COR-L47 (cell line): ENCODE measurements around the gene WHRN.

Experiments
- DNase-seq: peaks from one replicate; lab custom pipeline; 2025; lab: John Stamatoyannopoulos, UW

WHRN gene

DNA sequence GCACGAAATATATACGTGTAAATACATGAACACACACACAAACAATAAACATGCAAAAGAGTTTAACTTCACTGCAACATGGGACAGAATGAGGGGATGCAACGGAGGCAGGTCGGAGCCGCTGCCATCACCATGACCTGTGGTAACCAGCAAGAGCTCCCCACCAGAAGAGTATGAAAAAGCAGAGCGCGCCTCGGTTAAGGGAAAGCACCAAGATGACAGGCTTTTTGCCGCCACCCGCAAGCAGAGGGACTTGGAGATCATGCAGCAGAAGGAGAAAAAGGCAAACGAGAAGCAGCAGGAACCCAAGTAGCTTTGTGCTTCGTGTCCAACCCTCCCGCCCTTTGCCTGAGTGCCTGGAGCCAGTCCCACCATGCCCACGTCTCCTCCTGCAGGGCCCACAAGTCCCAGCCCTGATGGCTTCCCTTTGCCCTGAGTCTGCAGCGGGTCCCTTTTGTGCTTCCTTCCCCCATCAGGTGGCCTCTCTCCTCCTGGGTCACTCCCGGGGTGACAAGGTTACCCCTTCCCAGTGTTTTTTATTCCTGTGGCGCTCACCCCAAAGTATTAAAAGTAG, 13.8 kb downstream of the WHRN start:
- no peak for DNase-seq

DNA sequence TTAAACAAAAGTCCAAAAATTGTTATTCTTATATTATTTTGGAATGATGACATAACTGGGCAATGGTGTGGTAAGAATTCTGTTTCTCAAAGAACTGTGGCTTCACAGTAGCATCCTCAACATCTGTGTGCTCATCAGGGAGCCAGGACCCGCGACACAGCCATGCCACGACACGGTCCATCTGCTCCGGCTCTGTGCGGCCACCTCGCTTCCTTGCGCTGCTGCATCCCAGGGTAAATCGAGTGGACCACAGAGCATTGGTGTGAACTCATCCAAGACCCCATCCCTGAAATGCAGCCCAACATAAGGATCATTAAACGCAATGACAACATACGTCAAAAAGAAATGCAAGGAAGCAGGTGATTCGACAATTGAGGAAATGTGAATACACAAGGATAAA, 15.3 kb downstream of the WHRN start:
- no peak for DNase-seq

DNA sequence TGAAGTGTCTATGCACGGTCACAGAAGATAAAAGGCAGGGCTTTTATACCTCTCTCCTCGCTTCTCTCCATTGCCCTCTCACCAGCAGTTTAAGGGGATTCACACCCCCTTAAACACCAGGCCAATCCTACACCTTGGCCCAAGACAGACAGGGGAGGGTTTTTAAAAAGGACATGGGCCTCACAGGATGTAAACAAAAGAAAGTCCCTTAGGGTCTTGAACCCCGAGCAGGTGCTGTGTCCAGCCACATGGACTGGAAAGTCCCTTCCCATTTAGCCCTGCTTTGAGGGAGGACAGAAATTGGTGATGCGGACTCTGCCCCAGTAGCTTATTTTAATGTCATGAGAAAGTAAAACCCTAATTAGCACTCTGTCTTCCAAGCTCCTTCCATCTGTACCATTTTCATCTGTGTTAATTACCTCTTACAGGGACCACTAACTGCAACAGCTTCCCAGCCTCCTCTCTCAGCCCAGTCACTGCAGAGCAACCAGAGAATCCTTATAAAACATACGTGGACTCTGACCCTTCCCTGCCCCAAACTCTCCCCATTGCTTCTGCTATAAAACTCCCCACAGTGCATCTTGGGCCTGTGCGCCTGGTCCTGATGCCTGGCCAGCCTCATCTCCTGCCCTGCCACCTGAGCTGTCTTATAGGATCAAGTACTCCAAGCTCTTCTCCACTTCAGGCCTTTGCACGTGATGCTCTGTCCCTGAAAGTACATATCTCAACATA, 16.7 kb downstream of the WHRN start:
- no peak for DNase-seq

GRCh38 chr9:114487607-114488300, 17.5 kb downstream of the WHRN start:
- DNase-seq, result peak; percentile 66

DNA sequence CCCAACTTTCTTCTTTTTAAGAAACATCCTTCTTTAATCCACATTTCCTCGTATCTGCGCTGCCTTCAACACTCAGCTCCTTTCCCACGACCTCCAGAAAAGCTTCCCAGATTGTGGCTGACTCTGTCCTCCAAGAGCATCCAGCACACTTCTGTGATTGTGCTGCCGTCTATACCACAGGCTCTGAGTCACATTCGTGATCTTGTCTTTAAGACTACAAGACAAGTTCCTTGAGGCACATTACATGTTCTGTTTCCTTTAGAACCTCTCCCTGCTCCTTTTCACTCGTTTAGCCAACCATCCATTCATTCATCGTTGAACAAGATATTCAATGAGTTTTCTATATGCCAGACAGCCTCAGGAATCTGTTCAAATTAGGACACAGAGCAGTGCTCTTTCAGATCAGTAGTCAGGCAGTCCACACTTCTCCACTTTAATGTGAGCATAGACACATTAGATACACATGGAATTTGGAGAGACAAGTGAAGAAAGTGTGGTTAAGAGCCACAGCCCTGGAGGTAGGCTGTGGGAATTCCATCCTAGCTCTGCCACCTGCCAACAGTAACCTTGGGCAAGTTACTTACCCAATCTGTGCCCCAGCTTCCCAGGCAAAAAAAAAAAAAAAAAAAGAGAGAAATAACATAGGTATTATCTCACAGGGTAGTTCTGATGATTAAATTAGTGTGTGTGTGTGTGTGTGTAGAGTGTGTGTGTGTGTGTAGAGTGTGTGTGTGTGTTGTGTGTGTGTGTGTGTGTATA, 18.9 kb downstream of the WHRN start:
- DNase-seq, result no peak

GRCh38 chr9:114484854-114485443, 20.3 kb downstream of the WHRN start:
- DNase-seq, result no peak

DNA sequence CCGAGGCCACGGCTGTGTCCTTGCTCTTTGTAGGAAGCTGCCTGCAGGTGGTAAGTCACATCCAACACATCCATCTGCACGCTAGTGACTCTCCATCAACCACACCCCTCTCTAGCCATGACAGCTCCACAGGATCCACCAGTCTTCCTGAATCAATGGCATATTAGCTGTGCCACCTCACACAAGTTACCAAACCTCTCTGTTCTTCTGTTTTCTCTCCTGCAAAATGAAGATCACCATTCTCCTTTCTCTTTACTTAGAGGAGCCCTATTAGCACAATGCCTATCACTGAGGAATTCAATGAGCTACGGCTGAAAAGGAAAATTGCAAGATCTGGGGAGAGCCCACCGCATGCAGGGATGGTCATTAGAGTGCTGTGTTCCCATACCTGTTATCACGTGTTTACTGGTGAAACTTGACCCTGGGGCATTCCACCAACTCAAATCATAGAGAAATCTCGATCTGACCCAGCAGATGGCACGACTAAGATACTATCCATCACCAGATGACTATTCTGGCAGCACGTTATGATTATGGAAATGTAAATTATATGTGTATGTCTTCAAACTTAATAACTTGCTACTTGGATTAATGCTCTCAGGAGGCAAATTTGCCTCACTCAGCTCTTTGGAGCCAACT, 20.9 kb downstream of the WHRN start:
- DNase-seq, result no peak

- no peak for DNase-seq
Observed at GRCh38 chr9:114483499-114483898, 21.8 kb downstream of the WHRN start.

DNA sequence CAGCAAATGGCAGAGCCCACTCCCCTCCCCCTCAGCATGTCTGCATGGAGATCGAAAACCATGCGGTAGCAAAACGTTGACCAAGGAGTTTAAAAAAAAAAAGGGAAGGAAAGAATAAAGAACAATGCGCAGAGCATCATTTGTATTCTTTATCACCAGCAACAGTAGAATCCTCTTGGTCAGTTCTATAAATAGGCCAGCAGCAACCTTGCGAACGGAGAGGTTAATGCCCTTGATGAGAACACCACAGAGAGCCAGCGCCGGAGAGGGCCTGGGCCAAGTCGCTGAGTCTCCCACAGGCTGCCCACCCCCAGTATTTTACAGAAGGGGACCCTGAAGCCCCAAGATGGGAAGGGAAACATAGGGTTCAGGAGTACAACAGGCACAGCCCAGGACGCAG, 22.7 kb downstream of the WHRN start:
- DNase-seq, result no peak

DNA sequence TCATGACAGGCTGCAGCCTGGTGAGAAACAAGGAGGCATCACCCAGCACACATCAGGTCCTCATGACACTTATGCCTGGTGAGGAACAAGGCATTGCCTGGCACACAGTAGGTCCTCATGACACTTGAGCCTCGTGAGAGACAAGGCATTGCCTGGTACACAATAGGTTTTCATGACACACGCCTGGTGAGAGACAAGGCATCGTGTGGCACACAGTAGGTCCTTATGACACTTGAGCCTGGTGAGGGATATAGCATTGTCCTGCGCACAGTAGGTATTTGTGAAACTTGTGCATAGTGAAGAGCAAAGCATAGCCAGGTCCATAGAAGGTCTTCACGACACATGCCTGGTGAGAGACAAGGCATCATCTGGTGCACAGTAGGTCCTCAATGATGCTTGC, 23.5 kb downstream of the WHRN start:
- no peak for DNase-seq

- no peak for DNase-seq
Observed at GRCh38 chr9:114480746-114481435, 24.4 kb downstream of the WHRN start.

GRCh38 chr9:114478871-114479270, 26.4 kb downstream of the WHRN start:
- no peak for DNase-seq

DNA sequence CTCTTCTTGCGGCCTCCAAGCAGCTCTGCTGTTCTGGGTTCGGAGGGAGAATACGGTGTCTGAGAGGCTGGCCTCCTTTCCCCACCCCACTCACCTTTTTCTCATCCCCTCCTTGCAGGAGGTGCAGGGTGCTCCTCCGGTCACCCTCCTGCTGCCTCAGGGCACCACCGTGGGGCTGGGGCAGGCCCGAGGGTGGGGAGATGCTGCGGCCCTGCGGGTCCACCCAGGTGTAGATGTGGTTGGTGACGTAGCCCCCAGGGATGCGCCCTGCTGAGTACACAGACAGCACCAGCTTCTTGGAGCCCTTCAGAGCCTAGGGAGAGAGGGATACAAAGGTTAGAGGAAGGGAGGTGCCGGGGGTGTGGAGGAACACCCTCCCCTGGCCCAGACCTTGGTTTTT, 26.8 kb downstream of the WHRN start:
- DNase-seq, result no peak

DNA sequence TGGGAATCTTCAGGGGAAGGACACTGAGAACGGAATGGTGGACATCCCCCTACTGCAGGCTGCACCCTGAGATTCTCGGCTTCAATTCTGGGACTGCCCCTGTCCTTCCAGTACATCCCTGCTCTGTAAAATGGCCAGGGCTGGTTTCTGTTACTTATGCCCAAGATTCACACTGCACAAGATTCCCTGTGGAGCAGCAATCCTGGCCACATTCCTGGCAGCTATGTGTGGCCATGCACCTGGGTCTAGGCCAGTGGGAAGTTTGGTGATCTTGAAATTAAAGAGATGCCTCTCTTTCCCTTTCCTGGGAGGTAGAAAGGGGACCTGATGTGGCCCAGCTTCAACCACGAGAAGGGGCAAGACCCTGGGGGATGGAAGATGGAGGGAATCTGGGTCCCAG, 27.6 kb downstream of the WHRN start:
- DNase-seq, result no peak

GRCh38 chr9:114476891-114477469, 28.3 kb downstream of the WHRN start:
- DNase-seq, result no peak

DNA sequence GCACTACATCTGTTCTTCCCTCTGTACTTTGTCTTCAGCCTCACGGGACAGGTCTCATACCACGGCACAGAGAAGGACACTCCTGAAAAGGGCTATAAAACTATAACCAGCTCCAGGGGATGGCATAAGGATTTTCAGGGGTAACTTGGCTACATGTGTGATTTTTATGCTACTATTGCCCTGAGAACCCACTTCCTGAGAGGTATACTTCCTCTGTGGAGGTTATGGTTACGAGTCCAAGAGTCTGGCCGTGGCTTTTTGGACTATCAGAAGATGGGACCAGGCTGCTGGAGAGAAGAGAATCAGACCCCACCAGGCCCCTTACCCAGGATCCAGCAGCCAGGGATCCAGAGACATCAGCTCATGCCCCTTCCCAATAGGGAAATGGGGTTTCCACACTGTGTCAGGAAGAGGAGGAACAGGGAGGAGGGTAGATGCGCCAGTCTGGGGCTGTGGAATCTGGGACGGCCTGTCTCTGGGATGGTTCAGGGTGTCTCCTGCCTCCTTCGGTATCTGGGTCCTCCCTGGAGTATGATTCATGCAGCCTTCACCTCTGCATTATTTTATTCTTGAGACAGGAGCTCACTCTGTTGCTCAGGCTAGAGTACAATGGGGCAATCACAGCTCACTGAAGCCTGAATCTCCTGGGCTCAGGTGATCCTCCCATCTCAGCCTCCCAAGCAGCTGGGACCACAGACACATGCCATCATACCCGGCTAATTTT, 29.7 kb downstream of the WHRN start:
- DNase-seq, result no peak

DNA sequence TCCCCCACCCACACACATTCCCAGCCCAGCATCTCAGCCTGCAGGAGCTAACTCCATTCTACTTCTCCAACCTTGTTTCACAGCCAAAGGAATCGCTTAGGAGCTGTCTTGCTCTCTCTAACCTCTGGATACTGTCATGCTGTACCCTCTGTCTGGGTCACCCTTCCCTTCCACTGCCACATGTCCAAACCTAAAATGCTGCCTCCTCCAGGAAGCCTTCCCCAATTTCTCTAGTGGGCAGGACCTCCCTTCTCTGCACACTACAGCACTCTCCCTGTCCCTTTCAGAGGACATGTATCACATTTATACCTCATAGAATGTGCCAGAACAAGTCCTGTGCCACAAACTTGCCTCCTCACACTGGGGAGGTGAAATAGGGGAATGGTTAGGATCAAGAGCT, 30.8 kb downstream of the WHRN start:
- DNase-seq, result no peak

- no peak for DNase-seq
Observed at GRCh38 chr9:114473447-114473801, 31.8 kb downstream of the WHRN start.

GRCh38 chr9:114472765-114473446, 32.4 kb downstream of the WHRN start:
- no peak for DNase-seq

DNA sequence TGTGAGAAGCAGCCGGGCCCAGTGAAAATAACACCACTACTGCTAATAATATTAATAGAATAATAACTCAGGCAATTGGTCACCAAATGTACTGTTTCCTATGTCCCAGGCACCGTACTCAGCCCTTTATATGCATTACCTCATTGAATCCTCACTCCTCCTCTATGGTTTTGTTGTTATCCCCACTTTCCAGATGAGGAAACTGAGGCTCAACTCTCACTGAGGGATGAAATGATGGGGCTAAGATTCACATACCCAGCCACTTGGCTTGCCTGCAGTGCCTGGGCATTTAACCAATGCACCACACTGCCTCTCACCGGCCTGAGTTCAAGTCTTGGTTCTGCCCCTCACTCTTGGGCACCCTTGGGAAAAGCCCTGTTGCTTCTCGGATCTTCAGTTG, 34.1 kb downstream of the WHRN start:
- DNase-seq, result no peak
